Camera-type eye (tissue), 1 donor: Measurements from ENCODE around the gene COPG1. TPM values are rescaled to one million over a fixed set of nuclear protein-coding genes. Genes with fewer than 3 reads are reported as not detected.

ENCODE experiments used
- total RNA-seq: library from RNA; depleted of rRNA; stranded (reverse); fragments of >200 nt; gene quantifications from one replicate; pipeline ENCODE4 v1.2.3, GENCODE V29; 2014

Gene COPG1, protein sequence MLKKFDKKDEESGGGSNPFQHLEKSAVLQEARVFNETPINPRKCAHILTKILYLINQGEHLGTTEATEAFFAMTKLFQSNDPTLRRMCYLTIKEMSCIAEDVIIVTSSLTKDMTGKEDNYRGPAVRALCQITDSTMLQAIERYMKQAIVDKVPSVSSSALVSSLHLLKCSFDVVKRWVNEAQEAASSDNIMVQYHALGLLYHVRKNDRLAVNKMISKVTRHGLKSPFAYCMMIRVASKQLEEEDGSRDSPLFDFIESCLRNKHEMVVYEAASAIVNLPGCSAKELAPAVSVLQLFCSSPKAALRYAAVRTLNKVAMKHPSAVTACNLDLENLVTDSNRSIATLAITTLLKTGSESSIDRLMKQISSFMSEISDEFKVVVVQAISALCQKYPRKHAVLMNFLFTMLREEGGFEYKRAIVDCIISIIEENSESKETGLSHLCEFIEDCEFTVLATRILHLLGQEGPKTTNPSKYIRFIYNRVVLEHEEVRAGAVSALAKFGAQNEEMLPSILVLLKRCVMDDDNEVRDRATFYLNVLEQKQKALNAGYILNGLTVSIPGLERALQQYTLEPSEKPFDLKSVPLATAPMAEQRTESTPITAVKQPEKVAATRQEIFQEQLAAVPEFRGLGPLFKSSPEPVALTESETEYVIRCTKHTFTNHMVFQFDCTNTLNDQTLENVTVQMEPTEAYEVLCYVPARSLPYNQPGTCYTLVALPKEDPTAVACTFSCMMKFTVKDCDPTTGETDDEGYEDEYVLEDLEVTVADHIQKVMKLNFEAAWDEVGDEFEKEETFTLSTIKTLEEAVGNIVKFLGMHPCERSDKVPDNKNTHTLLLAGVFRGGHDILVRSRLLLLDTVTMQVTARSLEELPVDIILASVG
- 122 TPM for total RNA-seq

DNA sequence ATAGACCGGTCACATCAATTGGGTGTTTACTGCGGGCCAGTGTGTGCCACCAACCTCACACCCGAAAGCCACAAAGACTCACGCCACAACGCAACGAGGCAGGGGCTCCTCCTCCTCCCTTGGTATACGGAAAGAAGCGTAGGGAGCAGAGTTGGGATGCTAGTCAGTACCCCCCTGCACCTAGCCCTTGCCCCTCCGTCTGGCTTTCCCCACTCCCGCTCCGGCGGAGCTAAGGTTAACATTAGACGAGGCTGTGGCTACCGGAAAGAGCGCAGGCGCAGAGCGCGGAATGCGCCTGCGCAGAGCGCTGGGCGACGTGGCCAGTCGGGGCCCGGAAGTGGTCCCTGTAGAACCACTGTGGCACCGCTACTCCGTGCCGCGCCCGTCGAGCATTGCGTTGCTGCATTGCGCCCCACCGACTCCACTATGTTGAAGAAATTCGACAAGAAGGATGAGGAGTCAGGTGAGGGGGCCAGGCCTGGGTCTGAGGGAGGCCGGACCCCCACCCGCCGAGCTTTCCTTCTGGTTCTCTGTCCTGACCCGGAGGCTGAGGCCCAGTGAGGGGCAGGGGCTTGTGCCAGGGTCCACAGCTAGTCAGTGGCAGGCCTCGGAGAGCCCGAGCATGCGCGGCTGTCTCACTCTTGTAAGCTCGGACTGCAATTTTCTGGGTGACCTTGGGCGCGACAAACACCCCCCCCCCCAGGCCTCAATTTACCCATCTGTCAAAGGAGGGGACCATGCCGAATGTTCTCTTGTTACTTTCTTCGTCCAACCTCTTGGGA lies at the start of gene COPG1:
Gene COPG1, plus strand, starts transcription at position 323 of the 782 bp plus-strand sequence. Its CDS starts 104 bp downstream, at position 427.

DNA sequence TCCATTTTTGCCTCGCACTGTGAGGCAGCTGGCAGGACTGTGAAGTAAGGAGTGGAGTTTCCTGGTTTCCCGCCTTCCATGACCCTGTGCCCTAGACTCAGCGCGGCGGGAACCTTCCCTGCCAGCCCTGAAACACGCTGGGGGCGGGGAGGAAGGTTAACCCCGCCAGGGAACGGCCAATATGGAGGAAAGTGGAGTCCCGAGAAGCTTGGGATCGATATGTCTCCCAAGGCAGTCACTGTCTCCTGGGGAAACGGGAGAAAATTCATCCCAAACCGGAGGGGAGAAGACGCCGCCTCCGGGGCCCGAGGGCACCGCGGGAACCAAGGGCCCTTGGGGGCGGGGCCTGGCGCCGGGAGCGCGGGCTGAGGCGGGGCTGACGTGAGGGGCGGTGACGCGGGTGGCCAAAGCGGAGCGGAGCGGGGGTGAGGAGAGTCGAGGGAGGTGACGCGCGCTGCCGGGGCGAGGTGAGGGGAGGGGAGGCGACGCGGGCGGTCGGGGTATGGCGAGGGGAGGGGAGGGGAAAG lies 29.1 kb downstream of the COPG1 start, which contains the start of gene HMCES:
Gene HMCES, plus strand, starts transcription at position 432 of the 527 bp plus-strand sequence. CDS start 863 bp downstream, outside the sequence.

Other genes with a start within 250 kb of the COPG1 start
- gene EFCC1, start 248.3 kb upstream of the COPG1 start, total RNA-seq: 1.1 TPM
- 1.2 TPM for gene GP9, start 188.8 kb upstream of the COPG1 start, total RNA-seq
- gene RAB43, start 127.8 kb upstream of the COPG1 start, total RNA-seq: 8.6 TPM
- gene ISY1, start 88.5 kb upstream of the COPG1 start, total RNA-seq: 24.4 TPM
- 337 TPM for gene CNBP, start 65.7 kb upstream of the COPG1 start, total RNA-seq
- 35.2 TPM for gene HMCES, start 29.3 kb downstream of the COPG1 start, total RNA-seq
- 0.44 TPM for gene EFCAB12, start 179.0 kb downstream of the COPG1 start, total RNA-seq
- gene MBD4, start 190.3 kb downstream of the COPG1 start, total RNA-seq: 30.8 TPM
- 52.5 TPM for gene IFT122, start 190.6 kb downstream of the COPG1 start, total RNA-seq